GM10248 (cell line): ENCODE measurements around the gene FLRT2.

Experiments
- CTCF ChIA-PET: fragments of 300-600 bp; sonication (Branson Sonifier 250); formaldehyde crosslinking; extraction: SDS; loops from one replicate; lab custom pipeline; 2021; ENCODE audit warnings: antibody characterized with exemption; lab: Yijun Ruan, JAX
- POLR2A ChIA-PET: fragments of 350-650 bp; sonication (Branson Sonifier 250); formaldehyde crosslinking; extraction: SDS; loops from one replicate; lab custom pipeline; 2020; ENCODE audit warnings: antibody characterized with exemption; lab: Yijun Ruan, JAX
- DNase-seq: peaks from one replicate; pipeline ENCODE4 v3.0.0; 2012; ENCODE audit errors: extremely low spot score
- TF ChIP-seq, protein P1 (sequence below): IDR thresholded peaks from 2 replicates; pipeline ENCODE4 v1.5.1; 2012; ENCODE audit warnings: mild to moderate bottlenecking, low read depth; ENCODE audit errors: extremely low read depth, missing control alignments, control extremely low read depth

Gene FLRT2

GRCh38 chr14:85572011-85572410 lies 42.1 kb downstream of the FLRT2 start:
- no peak for DNase-seq
- TF ChIP-seq, protein P1, sequence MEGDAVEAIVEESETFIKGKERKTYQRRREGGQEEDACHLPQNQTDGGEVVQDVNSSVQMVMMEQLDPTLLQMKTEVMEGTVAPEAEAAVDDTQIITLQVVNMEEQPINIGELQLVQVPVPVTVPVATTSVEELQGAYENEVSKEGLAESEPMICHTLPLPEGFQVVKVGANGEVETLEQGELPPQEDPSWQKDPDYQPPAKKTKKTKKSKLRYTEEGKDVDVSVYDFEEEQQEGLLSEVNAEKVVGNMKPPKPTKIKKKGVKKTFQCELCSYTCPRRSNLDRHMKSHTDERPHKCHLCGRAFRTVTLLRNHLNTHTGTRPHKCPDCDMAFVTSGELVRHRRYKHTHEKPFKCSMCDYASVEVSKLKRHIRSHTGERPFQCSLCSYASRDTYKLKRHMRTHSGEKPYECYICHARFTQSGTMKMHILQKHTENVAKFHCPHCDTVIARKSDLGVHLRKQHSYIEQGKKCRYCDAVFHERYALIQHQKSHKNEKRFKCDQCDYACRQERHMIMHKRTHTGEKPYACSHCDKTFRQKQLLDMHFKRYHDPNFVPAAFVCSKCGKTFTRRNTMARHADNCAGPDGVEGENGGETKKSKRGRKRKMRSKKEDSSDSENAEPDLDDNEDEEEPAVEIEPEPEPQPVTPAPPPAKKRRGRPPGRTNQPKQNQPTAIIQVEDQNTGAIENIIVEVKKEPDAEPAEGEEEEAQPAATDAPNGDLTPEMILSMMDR = no peak
- ChIA-PET POLR2A (no interaction called here), CTCF (no interaction called here)

GRCh38 chr14:85572845-85573244 lies 42.9 kb downstream of the FLRT2 start:
- TF ChIP-seq, protein P1 = no peak
- no peak for DNase-seq
- ChIA-PET CTCF (no interaction called here), POLR2A (no interaction called here)

DNA sequence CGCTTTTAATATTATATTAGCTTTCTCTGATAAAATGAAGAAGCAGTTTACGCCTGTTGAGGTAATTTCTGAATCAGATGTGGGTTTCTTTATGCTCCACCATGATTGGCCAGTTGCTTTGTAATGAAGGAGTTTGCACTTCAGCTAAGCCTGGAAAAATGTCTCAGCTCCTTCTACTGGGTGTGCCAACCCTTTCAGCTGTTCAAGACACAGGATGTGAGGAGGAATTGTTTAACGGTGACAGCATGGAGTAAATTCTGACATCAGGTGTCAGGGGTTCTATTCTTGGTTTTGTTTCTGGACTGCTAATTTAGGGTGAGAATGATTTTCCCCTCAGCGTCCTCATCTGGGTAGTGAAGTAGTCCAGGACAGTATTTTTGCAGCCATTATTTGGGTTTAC lies 43.5 kb downstream of the FLRT2 start:
- ChIA-PET POLR2A (no interaction called here), CTCF (no interaction called here)
- TF ChIP-seq, protein P1 = no peak
- no peak for DNase-seq

GRCh38 chr14:85574853-85575616 lies 45.1 kb downstream of the FLRT2 start:
- no peak for DNase-seq
- ChIA-PET CTCF (interaction anchor here (1.5 kb wide), 1 partner anchor 12 kb away, joined by 4 read pairs; no protein-coding TSS in a partner anchor), POLR2A (no interaction called here)
- TF ChIP-seq, protein P1 = no peak

GRCh38 chr14:85575617-85575898 lies 45.6 kb downstream of the FLRT2 start:
- ChIA-PET POLR2A (no interaction called here), CTCF (interaction anchor here (1.5 kb wide), 1 partner anchor 12 kb away, joined by 4 read pairs; no protein-coding TSS in a partner anchor)
- DNase-seq = no peak
- TF ChIP-seq, protein P1 = no peak

- POLR2A ChIA-PET = no interaction called here
- no peak for DNase-seq
- TF ChIP-seq, protein P1 = no peak
- CTCF ChIA-PET = interaction anchor here (1.4 to 1.5 kb wide), 2 partner anchors 11 to 21 kb away, joined by 3 to 4 read pairs; no protein-coding TSS in a partner anchor
Measured at GRCh38 chr14:85576218-85576617, 46.3 kb downstream of the FLRT2 start.
